Measurements from ENCODE around the gene ZNF593.

ZNF593 gene

DNA sequence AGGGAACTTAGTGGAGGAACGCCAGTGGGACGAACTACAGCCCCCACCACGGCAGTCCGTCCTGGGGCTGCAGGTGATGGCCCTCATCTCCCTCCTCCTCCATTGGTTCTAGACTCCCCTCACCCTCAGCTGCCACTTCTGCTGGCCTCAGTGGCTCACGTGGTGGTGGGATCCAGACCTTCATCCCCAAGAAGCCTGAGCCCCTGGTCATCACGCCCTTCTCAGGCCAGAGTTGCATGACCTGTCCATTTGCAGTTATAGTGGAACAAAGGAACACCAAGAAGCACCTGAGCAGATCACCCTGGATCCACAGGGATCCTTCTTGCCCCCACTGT is 23.8 kb upstream of the ZNF593 start:
- no peak overlapping the region for H3K4me3 ChIP-seq (ENCODE audit: control insufficient read depth, low read depth, low read length)
- TF ChIP-seq, protein P1, sequence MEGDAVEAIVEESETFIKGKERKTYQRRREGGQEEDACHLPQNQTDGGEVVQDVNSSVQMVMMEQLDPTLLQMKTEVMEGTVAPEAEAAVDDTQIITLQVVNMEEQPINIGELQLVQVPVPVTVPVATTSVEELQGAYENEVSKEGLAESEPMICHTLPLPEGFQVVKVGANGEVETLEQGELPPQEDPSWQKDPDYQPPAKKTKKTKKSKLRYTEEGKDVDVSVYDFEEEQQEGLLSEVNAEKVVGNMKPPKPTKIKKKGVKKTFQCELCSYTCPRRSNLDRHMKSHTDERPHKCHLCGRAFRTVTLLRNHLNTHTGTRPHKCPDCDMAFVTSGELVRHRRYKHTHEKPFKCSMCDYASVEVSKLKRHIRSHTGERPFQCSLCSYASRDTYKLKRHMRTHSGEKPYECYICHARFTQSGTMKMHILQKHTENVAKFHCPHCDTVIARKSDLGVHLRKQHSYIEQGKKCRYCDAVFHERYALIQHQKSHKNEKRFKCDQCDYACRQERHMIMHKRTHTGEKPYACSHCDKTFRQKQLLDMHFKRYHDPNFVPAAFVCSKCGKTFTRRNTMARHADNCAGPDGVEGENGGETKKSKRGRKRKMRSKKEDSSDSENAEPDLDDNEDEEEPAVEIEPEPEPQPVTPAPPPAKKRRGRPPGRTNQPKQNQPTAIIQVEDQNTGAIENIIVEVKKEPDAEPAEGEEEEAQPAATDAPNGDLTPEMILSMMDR (IDR thresholded peaks at IDR 0.05; ENCODE audit: control insufficient read depth, insufficient read depth, low read depth, low read length, missing control alignments) = no peak
- no peak for DNase-seq (ENCODE audit: low read depth)

DNA sequence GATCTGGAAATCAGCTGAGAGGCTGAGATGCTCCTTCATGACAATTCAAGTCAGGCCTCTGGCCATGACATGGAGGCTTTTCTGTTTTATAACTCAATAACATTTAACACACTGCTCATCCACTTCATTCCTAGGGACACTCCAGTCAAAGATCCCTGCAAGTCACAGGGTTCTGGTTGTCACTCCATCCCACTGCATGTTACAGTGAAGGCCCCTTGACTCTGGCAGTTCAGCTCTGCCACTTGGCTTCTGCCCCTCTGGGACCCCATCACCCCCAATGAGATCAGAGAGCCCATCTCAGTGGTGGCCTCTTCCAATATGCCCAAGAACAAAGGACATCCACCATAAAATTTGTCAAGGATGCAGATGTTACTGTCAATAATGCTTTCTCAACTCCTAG is 20.8 kb upstream of the ZNF593 start:
- no peak for DNase-seq (ENCODE audit: low read depth)
- TF ChIP-seq, protein P1 (IDR thresholded peaks at IDR 0.05; ENCODE audit: control insufficient read depth, insufficient read depth, low read depth, low read length, missing control alignments) = no peak
- H3K4me3 ChIP-seq (ENCODE audit: control insufficient read depth, low read depth, low read length) = no peak overlapping the region

- DNase-seq (ENCODE audit: low read depth) = no peak
- no peak overlapping the region for H3K4me3 ChIP-seq (ENCODE audit: control insufficient read depth, low read depth, low read length)
- TF ChIP-seq, protein P1 (IDR thresholded peaks at IDR 0.05; ENCODE audit: control insufficient read depth, insufficient read depth, low read depth, low read length, missing control alignments) = no peak
Measured at GRCh38 chr1:26153966-26154532, 15.7 kb upstream of the ZNF593 start.

GRCh38 chr1:26154750-26155149 is 15.0 kb upstream of the ZNF593 start:
- TF ChIP-seq, protein P1 (IDR thresholded peaks at IDR 0.05; ENCODE audit: control insufficient read depth, insufficient read depth, low read depth, low read length, missing control alignments) = no peak
- H3K4me3 ChIP-seq (ENCODE audit: control insufficient read depth, low read depth, low read length) = no peak overlapping the region
- DNase-seq (ENCODE audit: low read depth) = no peak

DNA sequence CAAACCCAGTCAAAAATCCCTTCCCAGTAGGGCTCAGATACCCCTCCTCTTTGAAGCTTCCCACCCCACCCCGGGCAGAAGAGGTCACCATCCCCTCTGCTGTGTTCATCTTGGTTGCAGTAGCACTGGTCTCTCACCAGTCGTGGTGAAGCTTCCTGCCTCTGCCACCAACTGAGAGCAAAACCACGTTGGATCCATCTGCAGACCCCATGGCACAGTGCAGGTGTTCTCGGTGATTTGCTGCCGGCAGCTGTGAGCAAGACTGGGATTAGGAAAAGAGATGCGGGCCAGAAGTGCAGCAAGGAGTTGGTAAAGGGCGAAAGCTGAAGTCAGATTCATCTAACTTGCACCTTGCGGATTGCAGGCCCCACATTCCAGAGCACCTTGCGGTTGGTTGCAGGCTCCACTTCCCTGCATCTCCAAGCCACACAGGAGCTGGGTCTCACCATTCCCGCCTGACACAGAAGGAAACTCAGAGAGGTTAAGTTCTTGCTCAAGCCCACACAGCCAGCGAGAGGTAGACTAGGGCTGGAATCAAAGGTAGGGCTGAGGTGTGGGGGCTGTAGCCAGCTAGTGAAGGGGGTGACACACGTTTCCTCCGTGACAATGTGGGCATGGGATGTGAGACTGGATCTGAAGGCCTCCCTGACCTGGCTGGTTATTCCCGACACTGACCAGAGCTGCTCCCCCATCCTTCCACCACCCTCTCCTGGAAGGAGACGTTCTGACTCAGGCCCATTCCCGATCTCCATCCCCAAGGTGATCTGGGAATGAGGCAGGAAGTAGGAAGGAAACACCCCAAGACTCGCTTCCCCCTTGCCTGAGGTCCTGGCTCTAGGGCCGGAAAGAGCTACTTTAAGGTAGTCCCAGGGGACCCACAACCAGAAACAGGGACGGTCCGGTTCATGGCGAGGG is 14.1 kb upstream of the ZNF593 start:
- H3K4me3 ChIP-seq (ENCODE audit: control insufficient read depth, low read depth, low read length) = no peak overlapping the region
- TF ChIP-seq, protein P1 (IDR thresholded peaks at IDR 0.05; ENCODE audit: control insufficient read depth, insufficient read depth, low read depth, low read length, missing control alignments) = no peak

GRCh38 chr1:26156285-26157038 is 13.2 kb upstream of the ZNF593 start:
- no peak for DNase-seq (ENCODE audit: low read depth)
- no peak overlapping the region for H3K4me3 ChIP-seq (ENCODE audit: control insufficient read depth, low read depth, low read length)
- TF ChIP-seq, protein P1 (IDR thresholded peaks at IDR 0.05; ENCODE audit: control insufficient read depth, insufficient read depth, low read depth, low read length, missing control alignments) = no peak

More for the DNA sequence above, 14.1 kb upstream of the ZNF593 start:
- no peak for DNase-seq (ENCODE audit: low read depth)
